GM23338 (cell line): ENCODE results near the gene EP400. TPM values are rescaled to one million over a fixed set of nuclear protein-coding genes. Genes with fewer than 3 reads are reported as not detected.

ENCODE experiments used
- ATAC-seq: fragments of 200-7000 bp; cut with Tn5 transposase; 3 replicates; pipeline ENCODE4 v1.9.1; 2020
- DNase-seq: peaks from one replicate; pipeline ENCODE4 v3.0.0-alpha.2; 2015; ENCODE audit warnings: low spot score
- H2AFZ ChIP-seq: fragments of 200-600 bp; sonication (generic); 2 replicates; pipeline ENCODE4 v1.8.0; 2016; ENCODE audit warnings: antibody characterized with exemption, mild to moderate bottlenecking, moderate library complexity
- H3F3A ChIP-seq: fragments of 200-600 bp; sonication (generic); replicated peaks from 2 replicates; pipeline ENCODE4 v1.8.0; 2017; ENCODE audit warnings: antibody characterized with exemption, mixed run types, low read depth
- H3K27ac ChIP-seq: fragments of 200-600 bp; sonication (generic); 2 replicates; pipeline ENCODE4 v1.6.1; 2016; ENCODE audit warnings: low read depth
- H3K27me3 ChIP-seq: fragments of 200-600 bp; sonication (generic); 2 replicates; pipeline ENCODE4 v1.8.0; 2016; ENCODE audit warnings: mild to moderate bottlenecking, mixed run types, moderate library complexity; ENCODE audit not compliant: insufficient read depth
- H3K36me3 ChIP-seq: fragments of 200-600 bp; sonication (generic); 2 replicates; pipeline ENCODE4 v1.8.0; 2016; ENCODE audit warnings: mild to moderate bottlenecking; ENCODE audit not compliant: insufficient read depth
- H3K4me1 ChIP-seq: fragments of 200-600 bp; sonication (generic); 2 replicates; pipeline ENCODE4 v1.8.0; 2016; ENCODE audit warnings: mild to moderate bottlenecking, moderate library complexity; ENCODE audit not compliant: insufficient read depth
- H3K4me2 ChIP-seq: fragments of 200-600 bp; sonication (generic); 2 replicates; pipeline ENCODE4 v1.7.1; 2017; ENCODE audit warnings: mixed run types
- H3K4me3 ChIP-seq: fragments of 200-600 bp; sonication (generic); 2 replicates; pipeline ENCODE4 v1.6.1; 2016; ENCODE audit warnings: mixed run types
- H3K79me2 ChIP-seq: fragments of 200-600 bp; sonication (generic); replicated peaks from 2 replicates; pipeline ENCODE4 v1.8.0; 2017; ENCODE audit warnings: mild to moderate bottlenecking; ENCODE audit not compliant: insufficient read depth
- H3K9me2 ChIP-seq: fragments of 200-600 bp; sonication (generic); 2 replicates; pipeline ENCODE4 v1.8.0; 2017; ENCODE audit not compliant: insufficient read depth
- H4K20me1 ChIP-seq: fragments of 200-600 bp; sonication (generic); replicated peaks from 2 replicates; pipeline ENCODE4 v1.8.0; 2017; ENCODE audit warnings: mild to moderate bottlenecking; ENCODE audit not compliant: insufficient read depth
- H3K27ac Mint-ChIP-seq: 2 replicates; pipeline ENCODE4 v1.8.0; 2020; ENCODE audit warnings: inconsistent platforms, mild to moderate bottlenecking, moderate library complexity, mixed read lengths
- H3K27me3 Mint-ChIP-seq: 3 replicates; pipeline ENCODE4 v1.8.0; 2022; ENCODE audit warnings: low read depth, mild to moderate bottlenecking, moderate library complexity, mixed read lengths, inconsistent platforms; ENCODE audit not compliant: insufficient read depth, poor library complexity
- H3K36me3 Mint-ChIP-seq: 3 replicates; pipeline ENCODE4 v1.8.0; 2021; ENCODE audit warnings: low read depth, mild to moderate bottlenecking, inconsistent platforms, moderate library complexity, mixed read lengths
- H3K4me1 Mint-ChIP-seq: 3 replicates; pipeline ENCODE4 v1.8.0; 2020; ENCODE audit warnings: mild to moderate bottlenecking, inconsistent platforms, mixed read lengths
- H3K4me3 Mint-ChIP-seq: 3 replicates; pipeline ENCODE4 v1.8.0; 2021; ENCODE audit warnings: moderate library complexity, mild to moderate bottlenecking, inconsistent platforms, mixed read lengths
- H3K9me3 Mint-ChIP-seq: 3 replicates; pipeline ENCODE4 v1.8.0; 2020; ENCODE audit warnings: moderate library complexity, mild to moderate bottlenecking, inconsistent platforms, mixed read lengths
- CREB1 ChIP-seq: fragments of 250-450 bp; sonication (Bioruptor Pico); IDR thresholded peaks from 2 replicates; pipeline ENCODE4 v1.5.0; 2020; ENCODE audit warnings: low read depth, mild to moderate bottlenecking, moderate library complexity
- CTCF ChIP-seq, 2 experiments: fragments of 200-600 bp in 1 of 2; sonication (generic) in 1 of 2; conservative IDR thresholded peaks; 2 replicates each; pipeline versions ENCODE4 v1.5.1 to v1.6.1; 2016 to 2017; ENCODE audit warnings: antibody characterized with exemption in 2 of 2, low read depth in 2 of 2, mild to moderate bottlenecking in 2 of 2, moderate library complexity in 1 of 2
- ETS1 ChIP-seq: IDR thresholded peaks from 2 replicates; pipeline ENCODE4 v1.6.1; 2016; ENCODE audit warnings: antibody characterized with exemption
- EZH2 ChIP-seq: fragments of 200-600 bp; sonication (generic); IDR thresholded peaks from one replicate; pipeline ENCODE4 v1.8.0; 2017; ENCODE audit warnings: antibody characterized with exemption, mild to moderate bottlenecking, low read depth; ENCODE audit not compliant: unreplicated experiment
- EZH2phosphoT487 ChIP-seq: fragments of 200-600 bp; sonication (generic); IDR thresholded peaks from one replicate; pipeline ENCODE4 v1.8.1; 2018; ENCODE audit warnings: antibody characterized with exemption; ENCODE audit not compliant: unreplicated experiment
- NANOG ChIP-seq: IDR thresholded peaks from 2 replicates; pipeline ENCODE4 v1.6.1; 2016; ENCODE audit warnings: antibody characterized with exemption, borderline replicate concordance
- STAT1 ChIP-seq: IDR thresholded peaks from one replicate; pipeline ENCODE4 v1.6.1; 2016; ENCODE audit warnings: antibody characterized with exemption; ENCODE audit not compliant: unreplicated experiment
- ZNF114 ChIP-seq: fragments of 250-450 bp; sonication (Bioruptor Pico); IDR thresholded peaks from 2 replicates; pipeline ENCODE4 v1.5.0; 2020; ENCODE audit warnings: mild to moderate bottlenecking, moderate library complexity
- ZNF331 ChIP-seq: fragments of 250-450 bp; sonication (Bioruptor Pico); IDR thresholded peaks from 2 replicates; pipeline ENCODE4 v1.5.0; 2020; ENCODE audit warnings: low read depth, mild to moderate bottlenecking, moderate library complexity
- ZNF462 ChIP-seq: fragments of 250-450 bp; sonication (Bioruptor Pico); IDR thresholded peaks from 2 replicates; pipeline ENCODE4 v1.5.0; 2020; ENCODE audit warnings: mild to moderate bottlenecking, moderate library complexity
- polyA plus RNA-seq: library from polyadenylated mRNA; unstranded; fragments of >200 nt; fragmentation: Nextera tagmentation; extraction: Ambion mirVana; gene quantifications from 2 replicates; pipeline ENCODE4 v1.2.1, GENCODE V29; 2016
- total RNA-seq: library from RNA; depleted of rRNA; stranded (reverse); fragments of >200 nt; shearing (Covaris generic); gene quantifications from 2 replicates; pipeline ENCODE4 v1.2.3, GENCODE V29; 2014

EP400 gene
- total and polyA plus RNA-seq, 2 experiments from 2014 or later = 26.3 to 57.2 TPM

DNA sequence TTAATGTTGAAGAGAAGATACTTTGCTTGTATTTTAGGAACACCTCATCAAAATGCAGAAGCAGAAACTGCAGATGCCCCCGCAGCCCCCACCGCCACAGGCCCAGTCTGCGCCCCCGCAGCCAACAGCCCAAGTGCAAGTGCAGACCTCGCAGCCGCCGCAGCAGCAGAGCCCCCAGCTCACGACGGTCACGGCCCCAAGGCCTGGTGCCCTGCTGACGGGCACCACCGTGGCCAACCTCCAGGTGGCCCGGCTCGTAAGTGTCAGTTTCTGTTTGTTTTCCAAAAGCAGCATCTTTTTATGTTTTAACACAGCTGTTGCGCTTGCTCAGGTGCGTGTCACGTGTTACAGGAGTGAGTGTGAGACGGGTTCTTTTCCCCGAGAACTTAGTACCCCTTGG lies 114.9 kb downstream of the EP400 start:
- ATAC-seq (no peak), DNase-seq (no peak)
- peaks cover 62% of the 10 kb centered on the region for H3K36me3 Mint-ChIP-seq
- H3K27me3 ChIP-seq = no peaks in the 10 kb centered on the region
- no peaks in the 10 kb centered on the region for H3F3A ChIP-seq
- H3K4me3 Mint-ChIP-seq = no peak overlapping the region; the same call in 2 of the 3 replicates
- no peaks in the 10 kb centered on the region for H3K9me2 ChIP-seq
- H3K4me1 ChIP-seq = no peaks in the 10 kb centered on the region
- no peaks in the 10 kb centered on the region for H3K79me2 ChIP-seq
- H3K4me2 ChIP-seq = no peak overlapping the region
- no peak for TF ChIP-seq EZH2
- TF ChIP-seq ZNF331 = no peak
- no peak for TF ChIP-seq EZH2phosphoT487
- TF ChIP-seq NANOG = no peak
- TF ChIP-seq ZNF462 (CRISPR knock-in tag) = no peak
- H3K4me1 Mint-ChIP-seq = no peaks in the 10 kb centered on the region; the same call in 2 of the 3 replicates
- no peak overlapping the region for H3K27ac Mint-ChIP-seq
- H2AFZ ChIP-seq = no peak overlapping the region
- H3K27me3 Mint-ChIP-seq = peaks cover 10% of the 10 kb centered on the region
- H3K4me3 ChIP-seq = no peak overlapping the region
- H3K9me3 Mint-ChIP-seq = no peaks in the 10 kb centered on the region
- no peaks in the 10 kb centered on the region for H4K20me1 ChIP-seq
- H3K36me3 ChIP-seq = peaks cover 11% of the 10 kb centered on the region; the same call in 1 of the 2 replicates
- no peak overlapping the region for H3K27ac ChIP-seq

- ATAC-seq = no peak
- no peak overlapping the region for H3K4me3 Mint-ChIP-seq
- no peaks in the 10 kb centered on the region for H3K9me2 ChIP-seq
- H3K27ac Mint-ChIP-seq = no peak overlapping the region
- H3K79me2 ChIP-seq = no peaks in the 10 kb centered on the region
- H3K4me1 Mint-ChIP-seq = no peaks in the 10 kb centered on the region; the same call in 2 of the 3 replicates
- no peaks in the 10 kb centered on the region for H4K20me1 ChIP-seq
- no peak overlapping the region for H3K4me2 ChIP-seq
- peaks cover 62% of the 10 kb centered on the region for H3K36me3 Mint-ChIP-seq
- peaks cover 11% of the 10 kb centered on the region; the same call in 1 of the 2 replicates for H3K36me3 ChIP-seq
- no peak overlapping the region for H2AFZ ChIP-seq
- peaks cover 10% of the 10 kb centered on the region for H3K27me3 Mint-ChIP-seq
- no peak overlapping the region for H3K4me3 ChIP-seq
- H3K27ac ChIP-seq = no peak overlapping the region
- no peaks in the 10 kb centered on the region for H3K9me3 Mint-ChIP-seq
- no peaks in the 10 kb centered on the region for H3K4me1 ChIP-seq
- no peaks in the 10 kb centered on the region for H3F3A ChIP-seq
- no peaks in the 10 kb centered on the region for H3K27me3 ChIP-seq
- DNase-seq = no peak
- TF ChIP-seq CREB1 (CRISPR knock-in tag) (no peak), CTCF (conservative IDR thresholded peaks at IDR 0.05; ENCODE audit: low read depth in 2 of 2) (no peak), ZNF114 (CRISPR knock-in tag) (no peak), EZH2 (no peak), ZNF331 (no peak), ETS1 (no peak), STAT1 (no peak)
Measured at GRCh38 chr12:132065203-132065602, 115.5 kb downstream of the EP400 start.
